CD4-positive, alpha-beta T cell (primary cell): ENCODE data around the gene CCL28. TPM values are rescaled to one million over a fixed set of nuclear protein-coding genes. Genes with fewer than 3 reads are reported as not detected.

Experiments used
- ATAC-seq: fragments of 200-7000 bp; cut with Tn5 transposase; one replicate; pipeline ENCODE4 v1.10.0; 2022; ENCODE audit warnings: mild to moderate bottlenecking; ENCODE audit not compliant: poor library complexity
- CTCF ChIA-PET: fragments of 350-600 bp; sonication (Branson Sonifier 250); formaldehyde crosslinking; loops from one replicate; lab custom pipeline; 2021; ENCODE audit warnings: antibody characterized with exemption, inconsistent platforms; lab: Charles Lee
- POLR2A ChIA-PET: fragments of 350-600 bp; sonication (Branson Sonifier 250); formaldehyde crosslinking; loops from one replicate; lab custom pipeline; 2021; ENCODE audit warnings: antibody characterized with exemption, inconsistent platforms; lab: Charles Lee
- DNase-seq, 14 experiments: peaks; one replicate each; pipeline ENCODE4 v3.0.0-alpha.2; 2013 to 2020; ENCODE audit warnings: mixed read lengths in 2 of 14
- H3K27ac ChIP-seq, 2 donors: one replicate each; pipeline versions ENCODE4 v1.5.1 to v1.7.0; 2013; ENCODE audit warnings: low read length in 2 of 2, low read depth in 1 of 2, mild to moderate bottlenecking in 1 of 2
- H3K27me3 ChIP-seq, 2 experiments: 1 replicate in 1 of 2; 2 replicates in 1 of 2; pipeline versions ENCODE4 v1.6.1 to v1.7.0; 2013; ENCODE audit warnings: low read length in 2 of 2, control low read depth in 1 of 2, mild to moderate bottlenecking in 1 of 2, moderate library complexity in 1 of 2; ENCODE audit not compliant: insufficient read depth in 2 of 2, control insufficient read depth in 1 of 2
- H3K36me3 ChIP-seq: one replicate; pipeline ENCODE4 v1.6.1; 2013; ENCODE audit warnings: low read length, control low read depth; ENCODE audit not compliant: insufficient read depth
- H3K4me1 ChIP-seq: one replicate; pipeline ENCODE4 v1.6.1; 2013; ENCODE audit warnings: low read length, control low read depth; ENCODE audit not compliant: insufficient read depth
- H3K4me3 ChIP-seq: one replicate; pipeline ENCODE4 v1.5.1; 2013; ENCODE audit warnings: mild to moderate bottlenecking, low read length, moderate library complexity
- H3K9me3 ChIP-seq, 2 experiments: 1 replicate in 1 of 2; 2 replicates in 1 of 2; pipeline versions ENCODE4 v1.6.1 to v1.7.0; 2013; ENCODE audit warnings: low read length in 2 of 2, mild to moderate bottlenecking in 2 of 2, control low read depth in 1 of 2, moderate library complexity in 1 of 2; ENCODE audit not compliant: control insufficient read depth in 1 of 2, insufficient read depth in 1 of 2
- H3K27ac Mint-ChIP-seq: one replicate; pipeline ENCODE4 v1.8.0; 2020; ENCODE audit warnings: mixed read lengths
- H3K27me3 Mint-ChIP-seq: one replicate; pipeline ENCODE4 v1.8.0; 2021; ENCODE audit warnings: mixed read lengths
- H3K36me3 Mint-ChIP-seq: one replicate; pipeline ENCODE4 v1.8.0; 2021; ENCODE audit warnings: low read depth, mixed read lengths
- H3K4me1 Mint-ChIP-seq: one replicate; pipeline ENCODE4 v1.8.0; 2021; ENCODE audit warnings: low read depth, mixed read lengths
- H3K4me3 Mint-ChIP-seq: one replicate; pipeline ENCODE4 v1.8.0; 2020; ENCODE audit warnings: mild to moderate bottlenecking, mixed read lengths
- H3K9me3 Mint-ChIP-seq: one replicate; pipeline ENCODE4 v1.8.0; 2020; ENCODE audit warnings: mixed read lengths
- CTCF ChIP-seq: fragments of 200-600 bp; IDR thresholded peaks from one replicate; pipeline ENCODE4 v1.8.0; 2022; ENCODE audit warnings: antibody characterized with exemption, mild to moderate bottlenecking
- intact Hi-C, 2 experiments: fragments of 100-400 bp; cut with DNase I in 1 of 2; cut with micrococcal nuclease in 1 of 2; formaldehyde crosslinking; loops; one replicate each; pipeline versions ENCODE4 v1.15.1 to v1.9.0; 2023 to 2025; cut with DNase I, micrococcal nuclease
- total RNA-seq, 174 experiments: library from RNA in 2 of 174; stranded (reverse) in 2 of 174; gene quantifications; one replicate each; pipeline ENCODE4 v1.2.3 and lab custom pipeline; 2021 to 2026

The CCL28 gene
- total RNA-seq, 2 experiments from 2014 or later = 20.6 to 20.9 TPM

- Mint-ChIP-seq H3K36me3 (no peaks in the 10 kb centered on the region), H3K27me3 (no peaks in the 10 kb centered on the region), H3K4me1 (no peaks in the 10 kb centered on the region), H3K27ac (no peak overlapping the region), H3K4me3 (no peak overlapping the region), H3K9me3 (no peaks in the 10 kb centered on the region)
- no peak for TF ChIP-seq CTCF
- H3K4me3 ChIP-seq = no peak overlapping the region
- no peak for ATAC-seq
- ChIA-PET CTCF (no interaction called here), POLR2A (no interaction called here)
- no peaks in the 10 kb centered on the region for H3K36me3 ChIP-seq
- DNase-seq = no peak
- H3K27ac ChIP-seq = no peak overlapping the region
- H3K4me1 ChIP-seq = no peaks in the 10 kb centered on the region
- no peaks in the 10 kb centered on the region for H3K27me3 ChIP-seq
- no peaks in the 10 kb centered on the region for H3K9me3 ChIP-seq
- intact Hi-C loops = no loop called here
Measured at GRCh38 chr5:43415935-43416802, 4.0 kb upstream of the CCL28 start.

- Histone ChIP-seq H3K4me3 (no peak overlapping the region), H3K27ac (no peak overlapping the region), H3K9me3 (no peaks in the 10 kb centered on the region), H3K27me3 (no peaks in the 10 kb centered on the region), H3K4me1 (no peaks in the 10 kb centered on the region), H3K36me3 (no peaks in the 10 kb centered on the region)
- Mint-ChIP-seq H3K4me3 (no peak overlapping the region), H3K27me3 (no peaks in the 10 kb centered on the region), H3K9me3 (no peaks in the 10 kb centered on the region), H3K27ac (no peak overlapping the region), H3K4me1 (no peaks in the 10 kb centered on the region), H3K36me3 (no peaks in the 10 kb centered on the region)
- ATAC-seq = no peak
- ChIA-PET CTCF (no interaction called here), POLR2A (no interaction called here)
- intact Hi-C loops = no loop called here
- DNase-seq = no peak
- no peak for TF ChIP-seq CTCF
Measured at GRCh38 chr5:43413966-43414365, 1.8 kb upstream of the CCL28 start.

- no peak overlapping the region for H3K4me3 ChIP-seq
- H3K4me3 Mint-ChIP-seq = no peak overlapping the region
- H3K27ac ChIP-seq = no peak overlapping the region
- H3K27me3 Mint-ChIP-seq = no peaks in the 10 kb centered on the region
- no peaks in the 10 kb centered on the region for H3K36me3 Mint-ChIP-seq
- no peaks in the 10 kb centered on the region for H3K9me3 Mint-ChIP-seq
- DNase-seq = no peak
- no peaks in the 10 kb centered on the region for H3K4me1 ChIP-seq
- CTCF ChIA-PET = no interaction called here
- H3K36me3 ChIP-seq = no peaks in the 10 kb centered on the region
- no peaks in the 10 kb centered on the region for H3K27me3 ChIP-seq
- POLR2A ChIA-PET = no interaction called here
- no peak for TF ChIP-seq CTCF
- H3K9me3 ChIP-seq = no peaks in the 10 kb centered on the region
- no peaks in the 10 kb centered on the region for H3K4me1 Mint-ChIP-seq
- ATAC-seq = no peak
- no peak overlapping the region for H3K27ac Mint-ChIP-seq
- intact Hi-C loops = no loop called here
Measured at GRCh38 chr5:43412644-43413043, 453 bp upstream of the CCL28 start.
